Right ventricle myocardium inferior (tissue), 1 donor: ENCODE data around the gene UGT2A3. TPM values are rescaled to one million over a fixed set of nuclear protein-coding genes. Genes with fewer than 3 reads are reported as not detected.
"Not testable (repeated sequence)": the region's sequence is repeated elsewhere in the genome, so short reads cannot be mapped to it uniquely, and the experiment has no call there.

Experiments used
- ATAC-seq: fragments of 200-7000 bp; cut with Tn5 transposase; one replicate; pipeline ENCODE4 v1.9.1; 2020; ENCODE audit warnings: mild to moderate bottlenecking, moderate library complexity
- DNase-seq: peaks from one replicate; pipeline ENCODE4 v3.0.0; 2021; ENCODE audit errors: missing footprints
- intact Hi-C: fragments of 100-400 bp; cut with DNase I; formaldehyde crosslinking; loops from one replicate; pipeline ENCODE4 v1.11.0; 2022
- long read RNA-seq: library from polyadenylated mRNA; unstranded; transcript quantifications from one replicate; pipeline ENCODE4 v2.0.0, GENCODE V29; 2021
- total RNA-seq: library from RNA; stranded (reverse); fragmentation: NEBNext Ultra II Directional; extraction: Animal tissue kit (Norgen Biotek cat#: 25700); gene quantifications from one replicate; pipeline ENCODE4 v1.2.1, GENCODE V29; 2021
- donor health status: DM: no; HTN: yes; CAD: no; lungs with severe emphysema.

The UGT2A3 gene
- not detected for total RNA-seq
- long read RNA-seq = 0 reads

GRCh38 chr4:68951078-68951805 lies at the start of gene UGT2A3:
UGT2A3 (minus strand) TSS chr4:68951804; CDS start chr4:68951760, 44 bp downstream.
- DNase-seq = no peak
- intact Hi-C loops = no loop called here

GRCh38 chr4:68997040-68997439 lies 45.4 kb upstream of the UGT2A3 start:
- intact Hi-C loops = no loop called here
- DNase-seq = no peak

More at GRCh38 chr4:68951078-68951805, at the start of gene UGT2A3:
- no peak for ATAC-seq

GRCh38 chr4:68995292-68995691 lies 43.7 kb upstream of the UGT2A3 start:
- no peak for DNase-seq
- no peak for ATAC-seq
- intact Hi-C loops = no loop called here

More at GRCh38 chr4:68997040-68997439, 45.4 kb upstream of the UGT2A3 start:
- no peak for ATAC-seq

DNA sequence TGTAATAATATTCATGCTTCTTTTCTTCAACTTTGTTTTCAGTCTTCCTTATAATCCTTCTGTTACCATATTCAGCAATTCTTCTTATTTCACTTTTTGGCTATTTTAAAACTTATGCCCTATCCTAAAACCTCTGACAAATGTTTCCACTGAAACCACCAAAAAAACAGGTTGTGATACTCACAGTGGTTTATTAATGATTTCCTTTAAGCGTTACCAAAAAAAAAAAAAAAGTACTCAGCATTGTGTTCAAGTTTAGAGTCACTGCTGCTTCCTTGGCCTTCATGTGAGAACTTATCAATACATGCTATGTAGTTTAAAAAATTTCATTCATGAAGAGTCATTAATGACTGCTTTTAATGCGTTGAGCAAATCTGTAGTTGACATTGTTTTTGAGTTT lies 35.4 kb upstream of the UGT2A3 start:
- intact Hi-C loops = no loop called here
- DNase-seq = no peak
- ATAC-seq = no peak

GRCh38 chr4:68985442-68985841 lies 33.8 kb upstream of the UGT2A3 start:
- ATAC-seq (no peak), DNase-seq (no peak)
- intact Hi-C loops = no loop called here

GRCh38 chr4:68984947-68985346 lies 33.3 kb upstream of the UGT2A3 start:
- intact Hi-C loops = no loop called here
- DNase-seq (no peak), ATAC-seq (no peak)

DNA sequence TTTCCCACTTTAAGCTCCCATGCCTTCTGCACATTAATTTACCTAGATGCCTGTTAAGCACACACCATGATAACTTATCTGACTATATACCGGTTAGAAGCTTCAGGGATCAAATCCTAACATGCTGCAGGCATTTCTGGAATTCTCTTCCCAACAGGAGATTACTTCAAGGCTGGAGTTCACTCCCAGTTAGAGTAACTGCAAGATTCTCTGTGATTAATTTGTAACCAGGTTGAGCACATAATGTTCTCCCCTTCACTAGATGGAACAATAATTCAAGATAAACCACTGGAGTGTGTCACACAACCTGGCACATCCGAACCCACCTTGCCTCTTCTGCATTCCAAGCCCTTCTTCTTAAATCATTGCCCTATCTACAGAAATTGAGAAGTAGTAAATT lies 11.8 kb upstream of the UGT2A3 start:
- intact Hi-C loops = no loop called here
- DNase-seq = no peak
- no peak for ATAC-seq

GRCh38 chr4:68962868-68963267 lies 11.3 kb upstream of the UGT2A3 start:
- no peak for DNase-seq
- intact Hi-C loops = no loop called here
- no peak for ATAC-seq

DNA sequence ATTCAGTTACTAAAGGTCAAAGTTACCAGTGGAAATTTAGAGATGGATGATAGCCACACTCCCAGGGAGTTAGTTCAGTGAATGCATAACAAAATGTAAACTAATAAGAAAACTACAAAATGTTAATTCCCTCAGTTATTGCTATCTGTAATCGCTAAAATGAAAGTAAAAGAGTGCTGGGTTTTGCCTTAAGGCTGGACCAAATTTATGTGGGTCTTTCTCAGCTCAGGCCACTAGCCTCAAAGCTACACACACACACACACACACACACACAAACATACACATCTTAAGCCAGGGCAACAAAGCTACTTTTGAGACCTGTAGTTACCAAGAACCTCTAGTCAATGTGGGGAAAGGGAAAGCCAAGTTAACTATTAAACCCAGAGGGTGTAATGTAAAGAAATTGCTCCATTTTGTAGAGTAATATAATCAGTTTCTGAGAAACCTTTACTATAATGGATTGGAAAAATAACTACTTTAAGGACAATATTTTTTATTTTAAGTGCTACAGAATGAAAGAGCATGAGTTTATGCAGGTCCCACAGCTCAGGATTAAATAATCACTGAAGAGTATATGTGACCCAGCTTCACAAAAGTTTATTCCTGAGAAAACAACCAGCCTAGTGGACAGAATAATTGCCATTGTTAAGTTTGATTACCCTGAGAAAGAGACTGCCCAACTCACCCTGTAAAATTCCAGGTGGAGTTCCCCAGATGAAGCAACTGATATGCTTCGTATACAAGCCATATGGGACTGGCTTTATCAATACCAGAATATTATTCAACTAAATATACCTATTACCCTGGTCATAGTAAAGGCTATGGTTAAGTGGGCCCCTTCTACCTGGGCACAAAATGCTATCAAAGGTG lies 8.9 kb upstream of the UGT2A3 start:
- intact Hi-C loops = no loop called here
- no peak for ATAC-seq
- DNase-seq = no peak

DNA sequence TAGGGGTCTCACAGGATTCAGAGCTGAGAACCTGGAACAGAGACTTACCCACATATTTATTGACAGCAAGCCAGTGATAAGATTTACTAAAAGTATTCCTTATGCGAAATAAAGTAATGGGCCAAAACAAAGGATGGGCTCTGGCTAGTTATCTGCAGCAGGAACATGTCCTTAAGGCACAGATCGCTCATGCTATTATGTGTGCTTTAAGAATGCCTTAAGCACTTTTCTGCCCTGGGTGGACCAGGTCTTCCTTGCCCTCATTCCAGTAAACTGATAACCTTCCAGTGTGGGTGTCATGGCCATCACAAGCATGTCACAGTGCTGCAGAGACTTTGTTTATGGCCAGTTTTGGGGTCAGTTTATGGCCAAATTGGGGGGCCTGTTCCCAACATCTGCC lies 7.5 kb upstream of the UGT2A3 start:
- intact Hi-C loops, ATAC-seq, DNase-seq: not testable (repeated sequence)

- no peak for DNase-seq
- intact Hi-C loops = no loop called here
- no peak for ATAC-seq
Measured at GRCh38 chr4:68954126-68954525, 2.5 kb upstream of the UGT2A3 start.

DNA sequence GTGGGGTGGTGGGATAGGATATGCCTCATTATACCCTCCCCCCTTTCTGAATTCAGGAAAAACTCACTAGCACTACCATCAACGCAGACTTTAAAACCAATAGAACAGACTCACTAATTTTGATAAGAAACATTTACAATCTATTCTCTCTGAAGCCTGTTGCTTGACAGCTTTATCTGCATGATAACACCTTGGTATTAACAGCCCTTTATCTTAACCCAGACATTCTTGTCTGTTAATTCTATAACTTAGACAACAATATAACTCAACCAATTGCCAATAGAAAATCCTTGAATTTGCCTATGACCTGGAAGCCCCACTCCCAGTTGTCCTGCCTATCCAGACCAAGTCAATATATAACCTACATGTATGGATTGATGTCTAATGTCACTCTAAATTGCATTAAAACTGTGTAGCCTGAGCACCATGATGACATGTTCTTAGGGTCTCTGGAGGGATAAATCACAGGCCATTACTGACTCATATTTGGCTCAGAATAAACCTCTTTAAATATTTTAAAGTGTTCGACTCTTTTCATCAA lies 1.5 kb upstream of the UGT2A3 start:
- ATAC-seq (no peak), DNase-seq (no peak)
- intact Hi-C loops = no loop called here

DNA sequence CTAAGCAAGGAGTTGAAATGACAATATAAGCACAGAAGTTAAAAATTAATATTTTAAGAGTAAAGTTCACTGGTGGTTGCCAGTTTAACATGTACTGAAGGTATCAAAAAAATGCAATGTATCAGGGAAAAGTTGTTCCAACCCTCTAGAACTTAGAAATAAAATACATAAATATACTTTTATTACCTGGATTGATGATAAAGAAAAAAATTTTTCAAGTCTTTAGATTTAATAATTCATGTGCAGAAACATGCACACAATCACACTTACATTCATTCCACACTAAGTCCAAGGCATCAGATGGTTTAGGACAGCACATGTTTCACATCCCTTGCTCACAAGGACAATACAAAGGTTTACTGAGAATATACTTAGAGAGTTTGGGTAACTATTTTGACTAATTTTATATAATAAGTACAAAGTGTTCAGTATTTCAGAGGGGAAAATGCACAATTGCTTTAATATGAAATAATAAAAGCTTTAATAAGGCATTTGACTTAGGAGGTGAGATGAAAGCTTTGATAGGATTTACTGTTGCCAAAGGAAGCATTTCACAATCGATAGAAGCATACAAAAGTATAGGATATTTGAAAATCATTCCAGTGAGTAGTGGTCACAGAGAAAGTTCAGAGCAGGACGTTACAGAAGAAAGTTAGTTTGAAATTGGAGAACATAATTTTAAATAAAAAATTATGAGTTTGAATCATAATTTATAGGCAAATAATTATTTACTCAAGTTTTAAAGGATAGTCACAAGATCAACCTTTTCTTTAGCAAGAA lies 392 bp upstream of the UGT2A3 start:
- DNase-seq (no peak), ATAC-seq (no peak)
- intact Hi-C loops = no loop called here

GRCh38 chr4:68950033-68950432 lies 1.6 kb downstream of the UGT2A3 start:
- DNase-seq (no peak), ATAC-seq (no peak)
- intact Hi-C loops = no loop called here

DNA sequence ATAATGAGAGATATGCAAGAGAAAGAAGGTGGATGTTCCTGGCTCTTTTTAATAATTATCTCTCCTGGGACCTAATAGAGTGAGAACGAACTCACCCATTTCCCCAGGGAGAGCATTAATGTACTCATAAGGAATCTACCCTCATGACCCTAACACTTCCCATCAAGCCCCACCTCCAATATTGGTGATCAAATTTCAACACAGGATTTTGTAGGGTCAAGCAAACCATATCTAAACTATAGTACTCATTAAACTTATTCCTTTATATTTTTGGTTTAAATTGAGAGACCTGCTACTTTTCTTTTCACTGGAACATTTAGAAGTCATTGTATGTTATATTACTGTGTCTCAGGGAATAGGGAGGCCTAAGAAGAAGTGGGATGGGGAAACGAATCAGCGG lies 2.6 kb downstream of the UGT2A3 start:
- intact Hi-C loops = no loop called here
- DNase-seq (no peak), ATAC-seq (no peak)

DNA sequence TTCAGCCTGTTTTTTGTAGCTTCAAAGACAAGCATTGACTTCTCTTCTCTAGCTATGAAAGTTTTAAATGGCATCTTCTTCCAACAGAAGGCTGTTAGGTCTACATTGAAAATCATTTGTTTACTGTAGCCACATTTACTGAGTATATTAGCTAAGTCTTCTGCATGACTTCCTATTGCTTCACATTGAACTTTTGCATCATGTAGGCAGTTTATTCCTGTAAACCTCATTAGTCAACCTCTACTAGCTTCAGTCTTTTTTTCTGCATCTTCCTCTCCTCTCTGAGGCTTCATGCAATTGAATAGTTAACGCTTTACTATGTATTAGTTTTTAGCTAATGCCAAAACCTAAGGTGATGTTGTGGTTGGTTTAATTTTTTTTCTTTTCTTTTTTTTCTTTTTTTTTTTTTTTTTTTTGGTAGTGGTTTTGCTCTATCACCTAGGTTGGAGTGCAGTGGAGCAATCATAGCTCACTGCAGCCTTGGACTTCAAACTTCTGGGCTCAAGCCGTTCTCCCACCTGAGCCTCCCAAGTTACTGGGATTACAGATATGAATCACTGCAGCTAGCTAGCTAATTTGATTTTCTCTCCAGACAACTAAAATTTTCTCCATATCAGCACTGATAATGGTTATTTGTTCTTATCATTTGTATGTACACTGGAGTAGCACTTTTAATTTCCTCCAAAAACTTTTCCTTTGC lies 3.4 kb downstream of the UGT2A3 start:
- DNase-seq (no peak), ATAC-seq (no peak)
- intact Hi-C loops = no loop called here

- DNase-seq = no peak
- intact Hi-C loops = no loop called here
- no peak for ATAC-seq
Measured at GRCh38 chr4:68929076-68929737, 22.4 kb downstream of the UGT2A3 start.

DNA sequence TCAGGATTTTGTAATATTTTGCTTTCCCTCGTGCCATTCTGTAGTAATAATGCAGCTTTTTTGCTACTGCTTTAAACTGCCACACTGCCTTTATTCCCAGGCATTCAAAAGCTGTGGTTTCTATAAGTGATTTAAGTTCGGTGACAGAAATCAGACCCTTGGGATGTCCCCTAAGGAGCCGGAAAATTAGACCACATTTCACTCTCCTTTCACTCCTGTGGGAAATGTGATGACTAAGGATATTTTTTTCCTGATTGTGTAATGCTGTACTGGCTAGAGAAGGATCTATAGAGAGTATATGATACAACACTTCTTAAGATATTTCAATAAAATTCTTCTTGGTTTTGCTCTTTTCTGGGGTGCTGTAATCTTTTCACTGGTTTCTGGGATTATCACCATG lies 24.4 kb downstream of the UGT2A3 start:
- ATAC-seq = no peak
- no peak for DNase-seq
- intact Hi-C loops = no loop called here
